Mesodermal cell (in vitro differentiated cells): ENCODE results near the gene CCDC124.

Source experiments
- H3K27ac ChIP-seq: 2 replicates; pipeline ENCODE4 v1.7.0; 2013; ENCODE audit warnings: mild to moderate bottlenecking, low read depth, low read length, moderate library complexity; ENCODE audit not compliant: severe bottlenecking
- H3K36me3 ChIP-seq: 2 replicates; pipeline ENCODE4 v1.7.1; 2013; ENCODE audit warnings: mild to moderate bottlenecking, low read length, moderate library complexity; ENCODE audit not compliant: control insufficient read depth, insufficient read depth
- H3K4me1 ChIP-seq: one replicate; pipeline ENCODE4 v1.7.1; 2013; ENCODE audit warnings: mild to moderate bottlenecking, low read length; ENCODE audit not compliant: insufficient read depth, control insufficient read depth, poor library complexity, severe bottlenecking
- H3K4me3 ChIP-seq: 2 replicates; pipeline ENCODE4 v1.7.0; 2013; ENCODE audit warnings: low read length, control low read depth, mild to moderate bottlenecking; ENCODE audit not compliant: insufficient read depth, poor library complexity, severe bottlenecking; ENCODE audit errors: extremely low read depth
- H3K9me3 ChIP-seq: 2 replicates; pipeline ENCODE4 v1.7.1; 2013; ENCODE audit warnings: mild to moderate bottlenecking, low read length, moderate library complexity; ENCODE audit not compliant: control insufficient read depth
- WGBS, 2 experiments: methylation state at CpG; one replicate each; pipeline ENCODE4 v1.1.5; 2013; ENCODE audit warnings: missing lambda C conversion rate in 2 of 2; ENCODE audit not compliant: insufficient coverage in 2 of 2; 5-methylcytosine and 5-hydroxymethylcytosine counted together

The CCDC124 gene

GRCh38 chr19:17948931-17949930, 16.4 kb downstream of the CCDC124 start:
- Histone ChIP-seq H3K4me3 (no peak overlapping the region), H3K4me1 (peaks cover 33% of the 10 kb centered on the region), H3K36me3 (peaks cover 4% of the 10 kb centered on the region), H3K27ac (no peak overlapping the region), H3K9me3 (no peaks in the 10 kb centered on the region)
- WGBS, 2 experiments, result 2 to 4% methylated on average over 31 of the region's 49 CpGs

DNA sequence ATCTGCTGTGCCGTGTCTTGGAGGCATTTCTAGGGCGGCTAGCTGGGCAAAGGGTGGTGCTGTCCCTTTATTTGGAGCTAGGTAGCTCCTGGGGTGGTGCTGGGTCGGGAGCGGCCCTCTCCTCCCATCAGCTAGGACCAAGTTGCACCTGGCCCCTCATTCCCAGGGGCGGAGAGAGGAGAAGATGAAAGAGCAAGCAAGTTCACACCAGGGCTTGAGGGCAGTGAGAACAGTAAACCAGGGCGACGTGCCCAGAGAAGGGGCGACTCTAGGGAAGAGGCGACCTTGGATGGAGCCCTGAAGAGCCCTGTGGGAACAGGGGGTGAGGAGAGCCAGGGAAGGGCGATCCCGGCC, 17.1 kb downstream of the CCDC124 start:
- H3K9me3 ChIP-seq, result no peaks in the 10 kb centered on the region
- 0 to 6% methylated on average over 6 to 9 of the region's 11 CpGs for WGBS, 2 experiments
- H3K4me1 ChIP-seq, result peaks cover 33% of the 10 kb centered on the region
- H3K4me3 ChIP-seq, result no peak overlapping the region
- H3K36me3 ChIP-seq, result no peaks in the 10 kb centered on the region
- H3K27ac ChIP-seq, result no peak overlapping the region

DNA sequence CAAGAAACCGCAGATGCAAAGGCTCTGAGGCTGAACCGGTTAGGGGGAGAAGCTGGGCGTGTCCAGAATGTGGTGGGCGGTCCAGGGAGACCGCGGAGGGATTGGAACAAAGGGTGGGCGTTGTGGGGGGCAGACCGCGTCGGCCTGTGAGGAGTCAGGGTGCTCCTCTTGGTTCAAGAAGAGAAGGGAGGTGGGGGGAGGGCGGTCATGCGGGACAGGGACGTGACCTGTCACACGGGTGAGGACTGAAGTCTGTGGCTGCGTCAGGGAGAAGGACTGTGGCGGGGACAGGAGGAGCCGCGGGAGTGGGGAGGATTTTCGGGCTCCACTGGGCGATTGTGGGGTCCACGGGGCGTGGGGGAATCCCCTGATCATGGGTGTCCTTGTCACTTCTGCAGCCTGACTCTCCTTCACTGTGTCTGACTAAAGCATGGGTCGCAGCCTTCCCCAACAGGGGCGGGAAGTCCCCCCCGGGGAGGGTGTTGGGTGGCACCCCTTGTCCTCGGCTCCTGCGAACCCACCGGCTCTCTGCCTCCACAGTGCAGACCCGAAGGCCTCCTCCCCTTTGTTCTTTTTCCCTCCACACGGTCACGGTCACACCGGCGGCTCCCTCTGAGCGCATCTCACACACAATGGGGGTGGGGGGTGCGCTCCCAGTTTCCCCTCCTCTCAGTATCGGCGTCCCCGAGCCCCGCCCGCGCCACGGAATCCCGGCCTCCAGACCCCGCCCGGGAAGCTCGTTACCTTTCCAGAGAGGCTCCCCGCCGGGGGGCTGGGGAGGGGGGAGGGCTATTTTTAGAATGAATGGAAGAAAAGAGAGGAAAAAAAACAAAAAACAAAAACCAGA, 17.7 kb downstream of the CCDC124 start:
- WGBS, 2 experiments, result 0 to 2% methylated on average over 29 to 32 of the region's 48 CpGs
- no peak overlapping the region for H3K27ac ChIP-seq
- H3K4me1 ChIP-seq, result peaks cover 33% of the 10 kb centered on the region
- no peaks in the 10 kb centered on the region for H3K36me3 ChIP-seq
- no peaks in the 10 kb centered on the region for H3K9me3 ChIP-seq
- H3K4me3 ChIP-seq, result peak overlapping the region; percentile 11

DNA sequence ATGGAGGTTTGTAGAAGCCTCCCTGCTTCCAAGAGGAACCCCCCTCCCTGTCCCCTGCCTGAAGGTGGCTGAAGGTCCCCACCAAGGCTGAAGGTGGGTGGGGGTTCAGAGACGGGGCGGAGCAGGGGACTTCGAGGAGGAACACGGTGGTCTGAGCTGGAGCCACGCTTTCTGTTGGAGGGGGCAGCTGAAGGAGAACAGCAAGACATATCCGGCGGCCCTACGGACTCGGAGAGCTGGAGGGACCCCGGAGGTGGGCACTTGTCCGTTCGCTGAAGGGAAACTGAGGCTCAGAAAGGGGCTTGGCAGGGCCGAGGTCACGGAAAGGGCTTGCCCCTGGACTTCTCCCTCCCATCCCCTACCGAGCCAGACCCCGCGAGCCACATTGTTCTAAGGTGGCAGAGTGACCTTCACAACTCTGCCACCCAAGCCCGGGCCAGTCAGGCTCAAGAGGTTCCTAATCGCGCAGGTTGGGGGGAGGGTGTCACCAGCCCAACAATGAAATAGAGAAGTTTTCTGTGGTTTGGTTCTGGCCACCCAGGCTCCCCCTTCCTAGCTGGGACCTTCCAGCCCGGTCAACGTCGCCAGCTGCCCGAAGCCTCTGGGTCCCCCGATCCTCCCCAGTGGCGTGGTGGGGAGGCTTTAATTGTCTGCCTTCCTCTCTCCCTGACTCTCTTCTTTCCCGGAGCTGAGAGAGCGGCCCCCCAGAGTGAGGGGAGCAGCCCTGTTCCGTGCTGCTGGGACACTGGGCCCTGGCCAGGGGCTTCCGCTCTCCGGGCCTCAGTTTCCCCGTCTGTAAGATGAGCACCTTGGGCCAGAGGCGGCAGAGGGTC, 18.6 kb downstream of the CCDC124 start:
- H3K4me1 ChIP-seq, result peaks cover 33% of the 10 kb centered on the region
- H3K36me3 ChIP-seq, result no peaks in the 10 kb centered on the region
- 0 to 2% methylated on average over 17 to 22 of the region's 33 CpGs for WGBS, 2 experiments
- no peaks in the 10 kb centered on the region for H3K9me3 ChIP-seq
- H3K4me3 ChIP-seq, result peak overlapping the region; percentile 11
- no peak overlapping the region for H3K27ac ChIP-seq

DNA sequence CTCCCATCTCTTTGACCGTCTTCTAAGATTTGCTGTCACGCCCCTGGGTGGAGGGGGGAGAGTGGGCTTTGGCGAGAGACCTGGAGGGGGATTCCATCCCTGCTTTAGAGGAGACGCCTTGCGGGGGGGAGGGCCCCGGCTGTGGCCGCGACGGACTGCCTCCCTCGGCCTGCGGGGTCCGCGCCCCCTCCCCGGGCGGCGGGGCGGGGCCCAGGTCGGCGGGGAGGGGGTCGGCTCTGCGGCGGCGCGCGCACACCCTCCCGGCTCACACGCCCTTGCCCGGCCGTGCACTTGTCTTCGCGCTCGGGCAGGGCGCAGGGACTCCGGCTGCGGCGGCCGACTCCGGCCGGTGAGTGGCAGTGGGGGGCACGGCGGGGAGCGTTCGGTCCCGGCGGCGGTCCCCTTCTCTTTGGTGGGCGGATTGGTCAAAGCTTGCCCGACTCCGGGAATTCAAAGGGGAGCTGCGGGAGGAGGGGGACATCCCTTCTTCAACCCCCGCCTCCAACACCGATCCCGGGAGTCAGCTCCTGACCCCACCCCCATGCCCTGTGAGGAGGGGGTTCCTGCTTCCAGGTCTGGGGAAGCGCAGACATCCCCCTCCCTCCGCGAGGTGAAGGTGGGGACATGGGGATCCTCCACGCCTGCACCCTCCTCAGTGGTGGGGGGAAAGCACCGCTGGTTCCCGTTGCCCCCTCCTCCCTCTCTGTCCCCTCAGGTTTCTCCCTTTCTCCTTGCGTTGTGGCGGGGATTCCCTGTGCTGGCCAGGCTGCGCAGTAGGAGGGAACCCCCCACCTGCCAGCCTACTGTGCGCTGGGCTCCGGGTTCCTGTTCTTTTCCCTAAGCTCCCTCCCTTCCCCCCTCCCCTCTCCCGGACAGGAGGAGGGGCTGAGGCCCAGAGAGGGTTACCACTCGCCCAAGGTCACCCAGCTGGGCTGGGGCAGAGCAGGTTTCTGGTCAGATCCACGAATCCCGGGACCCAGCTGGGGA, 19.5 kb downstream of the CCDC124 start:
- Histone ChIP-seq H3K9me3 (no peaks in the 10 kb centered on the region), H3K4me3 (peak overlapping the region; percentile 5), H3K4me1 (peaks cover 32% of the 10 kb centered on the region), H3K27ac (no peak overlapping the region), H3K36me3 (no peaks in the 10 kb centered on the region)
- 0 to 2% methylated on average over 15 to 41 of the region's 68 CpGs for WGBS, 2 experiments

DNA sequence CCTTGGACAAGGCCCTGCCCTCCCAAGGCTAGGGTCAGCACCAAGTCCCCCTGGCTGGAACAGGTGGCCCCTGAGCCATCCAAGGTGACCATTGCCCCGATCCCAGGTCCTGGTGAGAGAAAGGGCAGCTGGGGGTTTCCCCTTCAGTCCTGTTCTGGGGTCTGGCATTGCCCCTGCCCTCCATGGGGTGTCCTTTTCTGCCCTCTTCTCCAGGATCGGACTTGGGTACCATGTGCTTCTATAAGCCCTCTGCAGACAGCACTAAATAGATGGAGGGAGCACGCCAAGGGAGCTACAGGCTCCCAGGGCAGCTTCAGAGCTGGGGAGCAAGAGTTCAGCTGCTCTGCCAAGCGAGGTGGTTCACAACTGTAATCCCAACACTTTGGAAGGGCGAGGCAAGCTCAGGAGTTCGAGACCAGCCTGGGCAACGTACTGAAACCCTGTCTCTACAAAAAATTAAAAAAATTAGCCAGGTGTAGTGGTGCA, 20.5 kb downstream of the CCDC124 start:
- H3K27ac ChIP-seq, result no peak overlapping the region
- 68 to 69% methylated on average over 7 of the region's 7 CpGs for WGBS, 2 experiments

DNA sequence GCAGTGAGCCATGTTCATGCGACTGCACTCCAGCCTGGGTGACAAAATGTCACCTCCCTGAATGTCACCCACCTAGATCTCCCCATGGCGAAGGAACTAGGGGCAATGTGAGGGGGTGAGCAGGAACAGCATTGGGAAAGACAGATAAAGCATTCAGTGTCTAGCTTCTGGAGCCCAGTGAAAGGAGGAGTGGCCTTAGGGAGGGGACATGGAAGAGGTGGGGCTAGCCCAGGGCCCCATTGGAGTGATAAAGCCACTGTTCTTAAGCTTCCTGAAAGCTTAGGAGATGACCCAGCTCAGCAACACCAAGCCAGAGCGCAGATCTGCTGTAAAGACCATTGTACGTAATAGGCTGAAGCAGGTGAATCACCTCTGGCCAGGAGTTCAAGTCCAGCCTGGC, 21.1 kb downstream of the CCDC124 start:
- peaks cover 30% of the 10 kb centered on the region for H3K4me1 ChIP-seq
- 76 to 90% methylated on average over 2 to 3 of the region's 4 CpGs for WGBS, 2 experiments
- H3K27ac ChIP-seq, result no peak overlapping the region
- H3K9me3 ChIP-seq, result no peaks in the 10 kb centered on the region
- H3K36me3 ChIP-seq, result no peaks in the 10 kb centered on the region
- H3K4me3 ChIP-seq, result no peak overlapping the region

More for the DNA sequence above, 20.5 kb downstream of the CCDC124 start:
- Histone ChIP-seq H3K9me3 (no peaks in the 10 kb centered on the region), H3K36me3 (no peaks in the 10 kb centered on the region), H3K4me3 (no peak overlapping the region), H3K4me1 (peaks cover 30% of the 10 kb centered on the region)

DNA sequence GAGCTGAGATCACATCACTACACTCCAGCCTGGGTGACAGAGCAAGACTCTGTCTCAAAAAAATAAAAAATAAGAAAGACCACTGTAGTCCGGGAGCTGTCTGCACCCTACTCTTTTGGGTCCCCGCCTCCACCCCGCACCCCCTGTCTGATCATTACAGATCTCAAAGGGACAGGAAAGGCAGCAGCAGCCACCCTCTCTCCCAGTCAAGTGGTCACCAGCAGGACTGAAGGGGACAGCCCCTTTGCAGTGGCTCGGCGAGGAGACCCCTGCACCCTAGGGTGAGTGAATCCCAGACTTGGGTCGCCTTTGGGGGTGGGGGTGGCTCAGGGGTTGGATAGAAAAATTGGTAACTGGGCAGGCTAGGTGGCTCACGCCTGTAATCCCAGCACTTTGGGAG, 21.6 kb downstream of the CCDC124 start:
- 85 to 91% methylated on average over 4 to 7 of the region's 7 CpGs for WGBS, 2 experiments
- Histone ChIP-seq H3K9me3 (no peaks in the 10 kb centered on the region), H3K36me3 (no peaks in the 10 kb centered on the region), H3K4me3 (no peak overlapping the region), H3K4me1 (peaks cover 30% of the 10 kb centered on the region), H3K27ac (no peak overlapping the region)

GRCh38 chr19:17957149-17957849, 24.5 kb downstream of the CCDC124 start:
- Histone ChIP-seq H3K27ac (no peak overlapping the region), H3K9me3 (no peaks in the 10 kb centered on the region), H3K36me3 (no peaks in the 10 kb centered on the region), H3K4me1 (peaks cover 4% of the 10 kb centered on the region), H3K4me3 (no peak overlapping the region)
- WGBS, 2 experiments, result 87 to 89% methylated on average over 3 of the region's 3 CpGs
